Large intestine (tissue), 3 donors: ENCODE results near the gene TSHZ3. TPM values are rescaled to one million over a fixed set of nuclear protein-coding genes. Genes with fewer than 3 reads are reported as not detected.

Source experiments
- DNase-seq, 2 donors: peaks; one replicate each; pipeline versions ENCODE4 v3.0.0 to v3.0.0-alpha.2; 2013
- H3K27ac ChIP-seq: one replicate; pipeline ENCODE4 v1.5.1; 2013; ENCODE audit warnings: low read length
- H3K27me3 ChIP-seq: 2 replicates; pipeline ENCODE4 v1.6.1; 2013; ENCODE audit warnings: low read length; ENCODE audit not compliant: control insufficient read depth, insufficient read depth
- H3K36me3 ChIP-seq: 2 replicates; pipeline ENCODE4 v1.6.1; 2013; ENCODE audit warnings: low read length; ENCODE audit not compliant: control insufficient read depth, insufficient read depth
- H3K4me1 ChIP-seq: one replicate; pipeline ENCODE4 v1.6.1; 2013; ENCODE audit warnings: low read length; ENCODE audit not compliant: control insufficient read depth, insufficient read depth
- H3K4me3 ChIP-seq: one replicate; pipeline ENCODE4 v1.5.1; 2013; ENCODE audit warnings: low read length
- H3K9me3 ChIP-seq: one replicate; pipeline ENCODE4 v1.6.1; 2013; ENCODE audit warnings: mild to moderate bottlenecking, low read depth, low read length, moderate library complexity; ENCODE audit not compliant: control insufficient read depth
- WGBS: methylation state at CpG from one replicate; pipeline ENCODE4 v1.1.5; 2013; ENCODE audit warnings: low lambda C conversion rate; ENCODE audit not compliant: insufficient coverage; 5-methylcytosine and 5-hydroxymethylcytosine counted together
- polyA plus RNA-seq: library from polyadenylated mRNA; unstranded; fragments of 120-200 nt; gene quantifications from one replicate; pipeline ENCODE4 v1.2.1, GENCODE V29; 2013

TSHZ3 gene
- polyA plus RNA-seq, 1 donor = 6.2 TPM

GRCh38 chr19:31314849-31315629 is 34.2 kb downstream of the TSHZ3 start:
- H3K27ac ChIP-seq = no peak overlapping the region
- no peaks in the 10 kb centered on the region for H3K4me1 ChIP-seq
- no peak overlapping the region for H3K4me3 ChIP-seq
- DNase-seq = no peak
- H3K27me3 ChIP-seq = peaks cover 6% of the 10 kb centered on the region
- WGBS = no CpG with 5 or more reads among the region's 14 CpGs
- H3K36me3 ChIP-seq = no peaks in the 10 kb centered on the region
- no peaks in the 10 kb centered on the region for H3K9me3 ChIP-seq

- Histone ChIP-seq H3K4me1 (no peaks in the 10 kb centered on the region), H3K4me3 (no peak overlapping the region), H3K36me3 (no peaks in the 10 kb centered on the region), H3K27ac (no peak overlapping the region), H3K9me3 (no peaks in the 10 kb centered on the region), H3K27me3 (peaks cover 2% of the 10 kb centered on the region)
- no peak for DNase-seq
- WGBS = 60% methylated on average over 1 of the region's 10 CpGs
Measured at GRCh38 chr19:31314156-31314555, 35.1 kb downstream of the TSHZ3 start.

GRCh38 chr19:31313291-31314030 is 35.8 kb downstream of the TSHZ3 start:
- WGBS = no CpG with 5 or more reads among the region's 20 CpGs
- no peaks in the 10 kb centered on the region for H3K4me1 ChIP-seq

GRCh38 chr19:31312677-31313244 is 36.5 kb downstream of the TSHZ3 start:
- Histone ChIP-seq H3K9me3 (no peaks in the 10 kb centered on the region), H3K4me3 (no peak overlapping the region), H3K36me3 (peaks cover 2% of the 10 kb centered on the region), H3K27me3 (peaks cover 2% of the 10 kb centered on the region), H3K27ac (no peak overlapping the region), H3K4me1 (no peaks in the 10 kb centered on the region)
- DNase-seq = no peak
- WGBS = 0% methylated on average over 2 of the region's 10 CpGs

More at GRCh38 chr19:31313291-31314030, 35.8 kb downstream of the TSHZ3 start:
- no peak overlapping the region for H3K27ac ChIP-seq
- no peaks in the 10 kb centered on the region for H3K9me3 ChIP-seq
- H3K4me3 ChIP-seq = no peak overlapping the region
- no peak for DNase-seq
- H3K27me3 ChIP-seq = peaks cover 2% of the 10 kb centered on the region
- no peaks in the 10 kb centered on the region for H3K36me3 ChIP-seq

GRCh38 chr19:31312009-31312676 is 37.1 kb downstream of the TSHZ3 start:
- no peak for DNase-seq
- Histone ChIP-seq H3K27ac (no peak overlapping the region), H3K4me1 (no peaks in the 10 kb centered on the region)

GRCh38 chr19:31310432-31311133 is 38.7 kb downstream of the TSHZ3 start:
- no peak overlapping the region for H3K4me3 ChIP-seq
- H3K36me3 ChIP-seq = peaks cover 2% of the 10 kb centered on the region
- H3K4me1 ChIP-seq = no peaks in the 10 kb centered on the region
- no peaks in the 10 kb centered on the region for H3K27me3 ChIP-seq
- H3K9me3 ChIP-seq = no peaks in the 10 kb centered on the region
- no CpG with 5 or more reads among the region's 4 CpGs for WGBS
- no peak overlapping the region for H3K27ac ChIP-seq
- no peak for DNase-seq

More at GRCh38 chr19:31312009-31312676, 37.1 kb downstream of the TSHZ3 start:
- Histone ChIP-seq H3K36me3 (peaks cover 2% of the 10 kb centered on the region), H3K9me3 (no peaks in the 10 kb centered on the region), H3K27me3 (peaks cover 2% of the 10 kb centered on the region), H3K4me3 (no peak overlapping the region)
- WGBS = 90% methylated on average over 2 of the region's 7 CpGs

GRCh38 chr19:31308781-31309180 is 40.5 kb downstream of the TSHZ3 start:
- no peaks in the 10 kb centered on the region for H3K4me1 ChIP-seq
- no peaks in the 10 kb centered on the region for H3K9me3 ChIP-seq
- H3K27me3 ChIP-seq = no peaks in the 10 kb centered on the region
- H3K4me3 ChIP-seq = no peak overlapping the region
- no peak overlapping the region for H3K27ac ChIP-seq
- WGBS = no CpG with 5 or more reads among the region's 13 CpGs
- no peak for DNase-seq
- peaks cover 2% of the 10 kb centered on the region for H3K36me3 ChIP-seq

GRCh38 chr19:31307071-31307669 is 42.1 kb downstream of the TSHZ3 start:
- Histone ChIP-seq H3K36me3 (peaks cover 2% of the 10 kb centered on the region), H3K4me1 (no peaks in the 10 kb centered on the region)

GRCh38 chr19:31306006-31306753 is 43.1 kb downstream of the TSHZ3 start:
- no peaks in the 10 kb centered on the region for H3K9me3 ChIP-seq
- no peak overlapping the region for H3K4me3 ChIP-seq
- WGBS = no CpG with 5 or more reads among the region's 28 CpGs
- DNase-seq = no peak
- H3K36me3 ChIP-seq = peaks cover 2% of the 10 kb centered on the region
- no peak overlapping the region for H3K27ac ChIP-seq
- no peaks in the 10 kb centered on the region for H3K27me3 ChIP-seq
- no peaks in the 10 kb centered on the region for H3K4me1 ChIP-seq

More at GRCh38 chr19:31307071-31307669, 42.1 kb downstream of the TSHZ3 start:
- H3K4me3 ChIP-seq = no peak overlapping the region
- DNase-seq = no peak
- no peaks in the 10 kb centered on the region for H3K27me3 ChIP-seq
- no peaks in the 10 kb centered on the region for H3K9me3 ChIP-seq
- WGBS = 80% methylated on average over 1 of the region's 13 CpGs
- H3K27ac ChIP-seq = no peak overlapping the region
